SK-N-SH treated with all-trans-retinoic acid at 6 μM for 48 hours (cell line): Measurements from ENCODE around the gene CPSF3.

Experiments used
- ESRRG ChIP-seq: fragments of 250-450 bp; sonication (Bioruptor Pico); IDR thresholded peaks from 2 replicates; pipeline ENCODE4 v1.6.1; 2021; ENCODE audit warnings: mild to moderate bottlenecking
- RARB ChIP-seq: fragments of 250-450 bp; sonication (Bioruptor Pico); IDR thresholded peaks from 2 replicates; pipeline ENCODE4 v1.8.0; 2021; ENCODE audit warnings: mild to moderate bottlenecking, moderate library complexity
- TF ChIP-seq, protein P1 (sequence below): fragments of 250-450 bp; sonication (Bioruptor Pico); IDR thresholded peaks from 2 replicates; pipeline ENCODE4 v1.5.1; 2020; ENCODE audit warnings: low read depth, mild to moderate bottlenecking, moderate library complexity

DNA sequence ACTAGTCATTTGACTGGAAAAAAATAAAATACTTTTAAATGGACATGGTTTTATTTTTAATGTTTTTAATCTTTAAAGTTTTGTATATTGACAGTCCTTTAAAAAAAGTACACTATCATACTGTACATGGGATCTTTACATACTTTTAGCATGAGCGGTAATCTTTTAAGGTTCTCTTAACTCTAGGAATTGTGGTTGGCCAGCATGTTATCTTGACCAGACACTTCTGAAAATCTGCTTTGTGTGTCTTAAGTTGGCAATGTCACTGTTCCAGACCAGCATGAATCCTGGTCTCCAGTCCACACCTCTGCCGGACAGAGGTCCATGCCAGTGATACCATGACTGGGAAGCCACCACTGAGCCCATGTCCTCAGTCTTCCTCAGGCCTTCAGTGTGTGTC is 17.8 kb upstream of the CPSF3 start:
- TF ChIP-seq ESRRG (CRISPR knock-in tag) (no peak), RARB (CRISPR knock-in tag) (no peak)
- TF ChIP-seq, protein P1, sequence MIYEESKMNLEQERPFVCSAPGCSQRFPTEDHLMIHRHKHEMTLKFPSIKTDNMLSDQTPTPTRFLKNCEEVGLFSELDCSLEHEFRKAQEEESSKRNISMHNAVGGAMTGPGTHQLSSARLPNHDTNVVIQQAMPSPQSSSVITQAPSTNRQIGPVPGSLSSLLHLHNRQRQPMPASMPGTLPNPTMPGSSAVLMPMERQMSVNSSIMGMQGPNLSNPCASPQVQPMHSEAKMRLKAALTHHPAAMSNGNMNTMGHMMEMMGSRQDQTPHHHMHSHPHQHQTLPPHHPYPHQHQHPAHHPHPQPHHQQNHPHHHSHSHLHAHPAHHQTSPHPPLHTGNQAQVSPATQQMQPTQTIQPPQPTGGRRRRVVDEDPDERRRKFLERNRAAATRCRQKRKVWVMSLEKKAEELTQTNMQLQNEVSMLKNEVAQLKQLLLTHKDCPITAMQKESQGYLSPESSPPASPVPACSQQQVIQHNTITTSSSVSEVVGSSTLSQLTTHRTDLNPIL (CRISPR knock-in tag): no peak
